HG03064 (cell line): ENCODE results near the gene EFCAB6.

ENCODE experiments used
- ATAC-seq: cut with Tn5 transposase; IDR thresholded peaks from one replicate; pipeline ENCODE4 v1.9.1; 2021; ENCODE audit warnings: low read depth; ENCODE audit not compliant: unreplicated experiment

The EFCAB6 gene

DNA sequence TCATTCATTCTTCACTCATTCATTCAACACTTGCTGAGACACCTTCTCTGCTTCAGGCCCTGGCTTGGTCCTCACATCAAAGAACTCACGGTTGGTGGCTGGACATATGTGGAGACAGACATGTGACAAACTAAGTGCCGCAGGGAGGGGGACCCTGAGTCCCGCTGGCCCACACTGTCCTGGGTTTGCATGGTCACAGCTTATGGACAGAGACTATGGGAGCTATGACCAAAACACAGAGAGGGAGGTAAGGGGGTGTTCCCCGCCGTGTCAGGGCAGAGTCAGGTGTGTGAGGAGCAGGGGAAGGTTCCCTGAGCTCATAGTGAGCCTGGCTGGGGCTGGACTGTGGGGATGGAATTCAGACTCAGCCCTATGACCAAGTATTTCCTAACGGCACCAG lies 277.2 kb downstream of the EFCAB6 start:
- ATAC-seq = no peak

DNA sequence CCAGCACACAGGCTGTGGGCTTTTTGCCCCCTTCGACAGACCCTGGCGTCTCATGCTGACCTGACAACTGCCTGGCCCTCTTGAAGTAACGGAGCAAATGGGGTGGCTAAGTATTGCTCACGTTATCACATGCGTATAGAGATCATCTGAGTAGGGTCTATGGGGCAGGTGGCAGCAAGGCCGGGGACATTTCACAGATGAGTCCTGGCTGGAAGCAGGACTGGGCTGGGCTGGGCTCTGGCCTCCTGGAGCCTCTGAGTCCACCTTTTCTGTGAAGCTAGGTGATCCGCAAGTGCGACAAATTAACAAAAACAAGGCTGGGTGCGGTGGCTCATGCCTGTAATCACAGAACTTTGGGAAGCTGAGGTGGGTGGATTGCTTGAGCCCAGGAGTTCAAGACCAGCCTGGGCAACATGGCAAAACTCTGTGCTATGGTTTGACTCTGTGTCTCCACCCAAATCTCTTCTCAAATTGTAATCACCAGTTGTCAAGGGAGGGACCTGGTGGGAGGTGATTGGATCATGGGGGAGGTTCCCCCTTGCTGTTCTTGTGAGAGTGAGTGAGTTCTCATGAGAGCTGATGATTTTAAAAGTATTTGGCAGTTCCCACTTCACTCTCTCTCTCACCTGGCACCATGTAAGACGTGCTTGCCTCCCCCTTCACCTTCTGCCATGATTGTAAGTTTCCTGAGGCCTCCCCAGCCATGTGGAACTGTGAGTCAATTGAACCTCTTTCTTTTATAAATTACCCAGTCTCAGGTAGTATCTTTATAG lies 278.3 kb downstream of the EFCAB6 start:
- ATAC-seq = no peak

DNA sequence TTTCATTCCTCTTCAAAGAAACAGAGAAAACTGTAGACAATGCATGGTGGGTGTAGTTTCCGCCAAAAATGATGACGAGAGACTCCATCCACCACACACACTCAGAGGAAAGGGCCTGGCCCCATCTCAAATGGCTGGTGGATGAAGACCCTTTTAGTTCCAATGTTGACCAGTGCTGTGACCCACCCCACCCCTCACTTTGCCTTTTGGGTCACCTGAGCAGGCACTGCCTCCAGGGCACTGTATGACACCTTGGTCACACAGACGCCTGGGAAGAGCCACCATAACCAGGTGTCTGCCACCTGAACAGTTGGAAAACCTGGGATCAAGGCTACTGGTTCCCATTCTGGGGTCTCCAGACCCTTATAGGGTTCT lies 279.0 kb downstream of the EFCAB6 start:
- no peak for ATAC-seq

DNA sequence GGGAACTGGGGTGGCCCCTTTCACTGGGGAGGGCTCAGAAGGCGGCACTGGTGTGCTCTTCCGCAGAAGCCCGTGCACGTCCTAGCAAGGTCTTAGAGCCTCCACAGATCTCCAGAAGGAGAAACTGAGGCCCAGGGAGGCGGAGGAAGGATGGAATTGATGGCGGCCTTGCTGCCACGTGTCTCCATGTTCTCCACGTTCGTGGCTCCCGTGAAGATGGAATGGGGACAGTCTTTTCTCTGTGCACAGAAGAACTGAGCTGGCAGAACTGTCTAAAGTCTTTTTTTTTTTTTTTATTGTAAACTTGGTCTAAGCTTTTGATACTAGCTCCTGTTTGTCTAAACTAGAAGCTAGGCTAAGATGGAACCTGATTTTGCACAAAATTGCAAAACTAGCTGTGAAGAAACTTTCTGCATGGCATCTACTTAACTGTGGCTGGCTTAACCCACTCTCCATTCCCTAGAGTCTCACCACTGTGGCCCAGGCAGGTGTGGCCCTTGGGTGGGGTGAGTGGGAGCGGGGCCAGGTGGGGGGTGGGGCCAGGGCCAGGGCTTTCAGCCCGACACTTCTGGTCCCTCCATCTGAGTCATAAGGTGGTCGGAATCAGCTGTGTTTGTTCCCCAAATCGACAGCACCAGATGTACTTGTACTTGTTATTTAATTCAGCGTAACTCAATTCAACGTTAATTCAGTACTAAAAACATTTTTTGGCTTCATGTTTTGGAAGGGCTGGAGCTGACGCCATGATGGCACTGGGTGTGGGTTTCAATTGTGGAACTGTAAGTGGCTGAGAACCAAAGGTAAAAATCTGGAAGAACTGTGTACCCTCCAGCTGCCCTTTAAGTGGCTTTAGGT lies 279.6 kb downstream of the EFCAB6 start:
- ATAC-seq = no peak

DNA sequence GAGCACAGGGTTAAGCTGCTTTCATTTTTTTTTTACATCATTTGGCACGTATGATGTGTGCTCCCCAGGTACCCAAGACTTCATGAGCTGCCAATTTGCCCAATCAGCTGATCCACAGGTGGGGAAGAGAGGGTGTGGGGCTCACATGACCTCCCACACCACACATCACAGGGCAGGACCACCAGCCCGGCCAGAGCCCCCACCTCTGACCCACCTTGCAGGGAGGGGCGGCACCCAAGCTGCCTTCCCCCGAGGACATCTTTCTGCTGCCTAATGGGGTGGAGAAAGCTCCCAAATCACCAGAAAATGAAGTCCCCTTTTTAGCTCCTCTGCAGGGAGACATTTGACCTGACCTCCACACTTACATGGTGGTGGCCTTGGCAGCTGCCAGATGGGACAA lies 280.5 kb downstream of the EFCAB6 start:
- no peak for ATAC-seq

DNA sequence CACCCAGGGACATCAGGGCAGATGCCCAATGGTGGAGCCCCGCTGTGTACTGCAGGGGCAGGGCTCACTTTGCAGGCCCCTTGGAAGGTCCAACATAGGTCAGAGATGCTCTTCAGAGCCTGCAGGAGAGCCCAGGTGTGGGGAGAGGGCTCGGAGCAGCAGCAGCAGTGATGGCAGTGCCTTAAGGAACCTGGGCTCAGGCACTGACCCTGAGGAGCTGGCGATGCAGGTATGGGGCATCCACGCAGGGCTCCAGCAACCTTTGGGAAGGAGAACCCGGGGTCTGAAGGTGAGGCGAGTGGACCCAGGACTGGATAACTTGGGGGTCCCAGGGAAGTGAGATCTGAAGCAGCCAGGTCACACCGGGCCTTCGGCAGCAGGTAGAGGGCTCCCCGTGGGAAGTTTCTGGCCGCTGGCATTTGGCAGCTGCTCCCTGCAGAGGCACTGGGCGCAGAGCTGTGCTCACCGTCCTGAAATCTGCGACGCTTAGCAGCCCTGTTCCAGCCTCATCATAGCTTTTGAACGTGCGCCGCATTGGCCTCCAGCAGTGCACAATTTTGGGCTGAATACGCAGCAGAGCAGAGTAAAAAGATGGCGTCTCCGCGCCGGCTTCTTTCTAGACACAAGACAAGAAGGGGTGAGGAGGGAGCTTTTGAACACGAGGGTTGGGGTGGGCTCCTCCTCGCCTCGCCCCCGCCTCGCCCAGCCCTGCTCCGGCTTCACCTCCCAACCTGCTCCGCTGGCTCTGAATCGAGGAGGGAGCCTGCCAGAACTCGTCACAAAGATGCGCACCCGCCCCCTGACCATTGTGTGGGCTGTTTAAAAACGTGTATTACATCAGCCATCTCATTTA lies 281.5 kb downstream of the EFCAB6 start:
- no peak for ATAC-seq

DNA sequence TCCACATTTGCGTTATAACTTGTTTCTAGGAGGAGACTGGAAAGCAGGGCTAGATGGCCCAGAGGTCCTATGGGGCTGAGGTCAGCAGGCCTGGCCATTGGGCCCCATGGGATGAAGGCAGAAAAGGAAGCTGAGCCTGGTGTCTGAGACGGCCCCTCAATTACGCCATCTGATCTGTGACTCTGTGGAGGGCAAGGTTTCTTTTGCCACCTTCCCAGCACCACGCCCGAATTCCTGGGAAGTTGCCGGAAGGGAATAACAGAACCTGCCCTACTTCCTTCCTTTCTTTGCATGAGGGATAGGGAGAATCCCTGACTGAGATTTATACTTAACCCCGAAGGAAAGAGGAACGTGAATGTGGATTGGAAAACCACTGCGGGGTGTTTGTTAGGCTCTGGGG lies 282.2 kb downstream of the EFCAB6 start:
- ATAC-seq = no peak

DNA sequence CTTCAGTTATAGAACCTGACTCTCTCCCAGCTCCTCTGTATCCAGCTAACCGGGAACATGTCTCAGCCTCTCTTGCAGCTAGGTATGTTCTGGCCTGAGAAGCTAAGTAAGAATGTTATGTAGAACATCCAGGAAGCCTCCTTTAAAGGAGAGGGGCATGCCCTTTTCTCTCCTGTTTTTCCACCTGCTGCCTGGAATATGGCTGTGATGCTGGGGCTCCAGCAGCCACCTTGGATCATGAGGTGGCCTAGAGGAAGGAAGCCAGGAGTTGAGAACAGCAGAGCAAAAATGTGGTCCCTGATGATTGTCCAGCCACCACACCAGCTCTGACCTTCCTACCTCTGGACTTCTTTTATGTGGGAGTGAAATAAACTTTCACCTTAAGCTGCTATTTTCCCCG lies 282.6 kb downstream of the EFCAB6 start:
- ATAC-seq = no peak

DNA sequence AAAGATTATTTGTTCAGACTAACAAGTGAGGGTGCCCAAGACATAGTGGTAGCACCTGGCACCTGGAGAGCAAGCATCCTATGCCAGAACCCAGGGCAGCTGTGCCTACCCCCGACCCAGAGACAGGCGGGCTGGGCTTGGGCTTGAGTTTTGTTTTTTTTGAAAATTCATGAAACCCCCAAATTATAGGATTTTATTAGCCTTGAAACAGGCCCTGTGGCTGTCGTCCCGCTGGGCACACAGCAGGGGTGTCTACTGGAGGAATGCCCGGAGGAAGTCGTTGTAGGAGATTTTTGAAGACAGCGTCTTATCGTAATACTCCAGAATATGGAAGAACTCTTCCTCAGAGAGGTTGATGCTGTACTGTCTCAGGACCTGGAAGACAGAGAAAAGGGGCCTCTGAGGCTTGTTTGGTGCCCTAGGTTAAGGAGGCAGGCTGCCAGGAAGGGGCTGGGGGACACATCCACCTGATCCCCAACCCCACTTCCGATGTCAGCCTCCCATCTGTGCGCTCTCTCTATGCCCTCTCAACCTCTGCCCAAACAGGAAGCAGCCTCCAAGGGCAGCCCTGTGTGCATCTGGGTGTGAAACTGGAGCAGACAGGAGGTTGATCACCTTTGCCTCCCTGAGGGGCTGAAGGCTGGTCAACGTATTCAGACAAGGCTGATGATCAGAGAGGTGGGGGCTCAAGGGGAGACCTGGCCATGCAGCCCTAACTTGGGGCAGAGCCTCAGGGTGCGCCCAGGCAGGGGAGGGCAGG lies 283.3 kb downstream of the EFCAB6 start:
- ATAC-seq = no peak

DNA sequence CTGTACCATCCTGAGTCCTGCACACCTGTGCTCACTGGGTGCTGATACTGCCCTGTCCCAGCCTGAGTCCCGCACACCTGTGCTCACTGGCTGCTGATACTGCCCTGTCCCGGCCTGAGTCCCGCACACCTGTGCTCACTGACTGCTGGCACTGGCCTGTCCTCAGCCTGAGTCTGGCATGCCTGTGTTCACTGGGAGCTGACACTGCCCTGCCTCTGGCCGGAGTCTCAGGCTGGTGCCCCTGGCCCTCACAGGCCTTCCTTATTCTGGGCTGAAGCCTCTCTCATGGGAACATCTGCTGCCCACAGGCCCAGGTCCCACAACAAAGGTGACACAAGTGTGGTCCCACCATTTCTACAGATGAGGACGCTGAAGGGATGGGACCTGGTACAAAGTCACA lies 285.2 kb downstream of the EFCAB6 start:
- ATAC-seq = no peak

DNA sequence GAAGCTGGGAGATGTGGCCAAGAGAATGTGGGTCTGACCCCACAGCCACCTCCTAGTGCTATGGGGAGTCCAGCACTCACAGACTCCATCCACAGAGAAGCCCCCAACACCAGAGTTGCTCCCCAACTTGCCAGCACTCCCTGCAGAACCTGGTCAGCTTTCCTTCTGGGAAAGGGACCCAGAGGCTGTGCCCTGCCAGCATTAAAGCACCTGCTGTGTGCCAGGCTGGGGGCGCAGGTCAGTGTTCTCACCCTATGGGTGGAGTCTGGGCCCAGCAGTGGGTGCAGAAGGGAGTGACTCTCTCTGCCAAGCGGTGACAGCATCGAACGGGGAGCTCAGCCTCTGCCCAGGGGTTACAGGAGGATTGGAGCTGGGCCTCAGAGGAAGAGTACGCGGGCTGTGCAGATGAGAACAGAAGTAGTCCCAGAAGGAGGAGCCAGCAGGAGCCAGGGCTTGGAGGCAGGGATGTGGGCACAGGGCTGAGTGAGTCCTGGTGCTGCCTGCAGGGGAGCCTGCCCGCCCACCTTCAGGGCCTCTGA lies 285.9 kb downstream of the EFCAB6 start:
- no peak for ATAC-seq

DNA sequence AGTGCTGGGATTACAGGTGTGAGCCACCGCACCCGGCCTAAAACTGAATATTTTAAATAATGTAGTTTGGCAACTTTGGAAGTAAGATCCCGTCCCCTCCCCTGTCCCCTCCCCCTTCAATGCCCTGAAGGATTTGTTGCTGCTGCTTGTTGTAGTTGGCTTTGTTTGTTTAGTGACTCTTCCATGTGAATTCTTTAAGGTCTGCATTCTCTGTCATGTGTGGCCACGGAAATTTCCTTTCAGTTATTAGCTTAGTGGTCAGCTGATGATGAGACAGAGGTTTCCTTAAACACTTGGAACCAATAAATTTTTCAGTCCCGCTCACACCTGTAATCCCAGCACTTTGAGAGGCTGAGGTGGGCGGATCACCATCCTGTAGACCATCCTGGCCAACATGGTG lies 290.4 kb downstream of the EFCAB6 start:
- no peak for ATAC-seq

DNA sequence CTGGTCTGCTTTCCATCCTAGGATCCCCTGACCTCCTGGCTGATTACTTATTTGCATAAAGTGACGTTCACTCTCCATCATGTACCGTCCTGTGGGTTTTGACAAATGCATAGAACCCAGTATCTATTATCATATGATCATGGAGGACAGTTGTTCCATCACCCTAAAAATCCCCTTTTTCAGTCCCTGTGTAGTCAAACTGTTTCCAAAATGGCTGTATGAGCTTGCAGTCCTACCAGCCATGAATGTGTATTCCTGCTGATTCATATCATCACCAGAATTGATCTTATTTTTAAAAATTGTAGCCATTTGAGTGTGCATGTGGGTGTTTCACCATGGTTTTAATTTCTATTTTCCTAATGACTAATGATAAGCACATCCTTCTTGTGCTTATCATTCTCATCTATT lies 291.5 kb downstream of the EFCAB6 start:
- no peak for ATAC-seq

DNA sequence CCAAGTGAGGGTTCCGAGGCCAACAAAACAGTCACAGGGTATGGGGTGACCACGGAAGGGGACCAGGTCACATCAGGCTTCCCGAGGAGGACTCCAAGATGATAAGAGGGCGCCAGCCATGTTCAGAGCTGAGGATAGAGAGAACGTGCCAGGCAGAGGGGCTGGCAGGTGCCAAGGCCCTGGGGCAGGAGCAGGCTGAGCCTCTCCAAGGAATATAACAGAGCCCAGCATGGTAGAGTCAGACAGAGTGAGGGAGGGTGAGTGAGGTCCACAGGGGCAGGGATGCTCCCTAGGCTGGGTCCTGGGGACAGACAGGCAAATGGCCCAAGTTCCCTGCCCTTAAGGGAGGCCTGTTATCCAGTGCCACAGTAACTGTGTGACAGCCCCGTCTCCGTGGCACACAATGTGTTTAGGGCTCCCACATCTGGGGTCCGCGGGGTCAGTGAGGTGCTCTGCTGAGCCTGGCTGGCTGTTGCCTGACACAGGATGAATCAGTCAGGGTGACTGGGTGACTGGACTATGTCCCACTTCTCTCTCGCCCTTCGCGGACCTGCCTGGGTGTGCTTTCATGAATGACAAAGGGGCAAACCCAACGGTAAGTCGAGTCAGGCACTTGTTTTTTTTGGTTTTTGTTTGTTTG lies 295.0 kb downstream of the EFCAB6 start:
- ATAC-seq = no peak

DNA sequence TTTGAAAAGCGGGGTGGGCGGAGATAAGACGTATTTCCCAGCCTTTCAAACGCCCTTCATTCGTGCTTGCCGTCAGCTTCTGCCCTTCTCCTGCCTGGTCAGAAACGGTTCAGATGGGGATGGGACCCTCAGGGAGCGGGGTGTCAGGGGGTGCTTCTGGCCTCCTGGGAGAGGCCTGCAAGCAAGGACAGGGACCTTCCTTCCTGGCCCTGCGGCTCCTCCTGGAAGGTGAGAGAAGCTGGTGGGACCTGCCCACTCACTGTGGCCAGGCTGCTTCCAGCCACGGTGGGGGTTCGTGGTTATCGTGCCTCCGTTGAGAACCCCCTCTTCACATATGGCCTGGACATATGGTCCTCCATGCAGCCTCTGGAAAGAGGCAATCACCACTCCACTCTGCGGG lies 295.7 kb downstream of the EFCAB6 start:
- no peak for ATAC-seq

DNA sequence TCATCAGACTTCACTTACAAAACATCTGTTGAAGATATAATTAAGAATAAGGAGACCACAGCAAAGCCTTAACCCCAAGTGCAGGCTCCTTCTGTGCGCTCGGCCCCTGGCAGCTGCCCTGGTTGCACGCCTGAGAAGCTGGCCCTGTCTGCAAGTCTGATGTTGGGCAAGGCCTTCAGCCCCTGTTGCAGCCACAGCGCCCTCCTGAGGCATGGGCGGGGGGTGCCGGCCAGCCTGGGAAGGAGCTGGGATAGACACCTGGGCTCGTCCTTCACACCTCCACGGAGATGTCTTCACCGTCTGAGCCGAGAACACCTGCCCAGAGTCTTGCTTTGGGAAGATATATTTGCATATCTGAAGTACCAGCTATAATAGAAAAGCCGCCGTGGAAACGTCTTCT lies 296.2 kb downstream of the EFCAB6 start:
- no peak for ATAC-seq

DNA sequence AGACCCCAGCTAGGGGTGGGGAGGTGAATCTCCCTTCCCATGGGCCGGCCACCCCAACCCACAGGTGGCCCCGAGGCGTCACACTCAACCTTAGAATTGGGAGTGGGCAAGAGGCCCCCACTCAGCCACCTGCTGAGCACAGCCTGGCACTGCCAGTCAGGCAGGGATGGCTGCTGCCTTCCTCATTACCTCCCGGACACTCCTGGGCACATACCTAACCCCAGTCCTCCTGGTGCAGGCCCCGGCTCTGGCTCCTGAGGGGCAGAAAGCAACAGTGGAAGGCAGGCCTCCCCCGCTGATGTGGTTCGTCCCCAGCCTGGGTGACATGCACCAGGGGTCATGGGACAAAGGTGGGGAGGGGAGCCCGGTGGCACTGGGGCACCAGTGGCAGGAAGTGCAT lies 296.7 kb downstream of the EFCAB6 start:
- ATAC-seq = no peak

DNA sequence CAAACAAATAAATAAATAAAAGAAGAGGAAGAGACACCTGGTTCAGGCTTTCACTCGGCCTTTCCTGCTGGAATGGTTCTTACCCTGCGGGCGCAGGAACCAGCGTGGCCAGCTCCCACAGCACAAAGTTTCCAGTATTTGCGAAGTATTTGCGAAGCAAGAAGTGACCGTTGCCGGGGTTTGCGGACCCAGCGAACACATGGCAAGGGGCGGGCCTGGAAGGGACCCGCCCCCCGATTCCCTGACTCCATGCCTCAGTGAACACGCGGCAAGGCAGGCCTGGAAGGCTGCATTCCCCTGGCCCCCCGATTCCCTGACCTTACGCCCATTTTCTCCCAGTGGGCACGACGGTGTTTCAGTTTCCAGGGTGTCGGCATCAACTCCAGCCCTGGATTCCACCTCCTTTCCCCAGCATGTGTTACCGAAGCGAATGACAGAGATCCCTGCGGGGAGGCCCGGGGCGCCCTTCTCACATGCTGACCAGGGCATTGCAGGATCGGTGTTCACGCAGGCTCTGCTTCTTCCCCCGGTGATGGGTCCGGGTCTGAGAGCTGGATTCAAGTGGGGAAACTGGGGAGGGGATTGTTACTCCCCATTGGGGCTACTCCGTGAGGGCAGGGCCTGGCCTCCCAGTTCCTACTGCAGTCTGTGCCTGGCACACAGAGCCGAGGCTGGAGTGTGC lies 297.5 kb downstream of the EFCAB6 start:
- ATAC-seq = no peak

DNA sequence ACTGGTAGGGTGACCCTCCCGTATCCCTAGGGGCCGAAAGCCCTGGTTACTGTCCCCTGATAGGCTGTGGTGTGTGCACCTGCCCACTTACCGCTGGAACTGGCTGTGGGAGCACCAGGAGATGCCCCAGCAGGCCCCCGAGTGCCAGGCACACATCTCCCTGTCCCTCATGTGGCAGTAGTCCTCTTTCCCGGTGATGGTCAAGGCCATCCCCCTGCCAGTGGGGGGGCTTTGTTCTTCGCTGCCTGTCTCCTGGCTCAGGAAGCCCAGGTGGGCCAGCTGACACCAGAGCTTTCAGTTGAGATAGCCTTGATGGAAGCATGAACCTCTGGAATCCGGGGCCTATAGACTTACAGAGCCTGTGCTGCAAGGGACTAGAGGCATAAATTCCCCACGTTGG lies 299.8 kb downstream of the EFCAB6 start:
- ATAC-seq = no peak
